Loucy (cell line): ENCODE results near the gene USB1.

Source experiments
- EZH2phosphoT487 ChIP-seq: fragments of 200-600 bp; IDR thresholded peaks from 2 replicates; pipeline ENCODE4 v1.6.1; 2018; ENCODE audit warnings: antibody characterized with exemption, mild to moderate bottlenecking, moderate library complexity, borderline replicate concordance
- TF ChIP-seq, protein P1 (sequence below): fragments of 200-600 bp; sonication (generic); conservative IDR thresholded peaks from 2 replicates; pipeline ENCODE4 v1.5.1; 2014; ENCODE audit warnings: mild to moderate bottlenecking, antibody characterized with exemption, low read length

DNA sequence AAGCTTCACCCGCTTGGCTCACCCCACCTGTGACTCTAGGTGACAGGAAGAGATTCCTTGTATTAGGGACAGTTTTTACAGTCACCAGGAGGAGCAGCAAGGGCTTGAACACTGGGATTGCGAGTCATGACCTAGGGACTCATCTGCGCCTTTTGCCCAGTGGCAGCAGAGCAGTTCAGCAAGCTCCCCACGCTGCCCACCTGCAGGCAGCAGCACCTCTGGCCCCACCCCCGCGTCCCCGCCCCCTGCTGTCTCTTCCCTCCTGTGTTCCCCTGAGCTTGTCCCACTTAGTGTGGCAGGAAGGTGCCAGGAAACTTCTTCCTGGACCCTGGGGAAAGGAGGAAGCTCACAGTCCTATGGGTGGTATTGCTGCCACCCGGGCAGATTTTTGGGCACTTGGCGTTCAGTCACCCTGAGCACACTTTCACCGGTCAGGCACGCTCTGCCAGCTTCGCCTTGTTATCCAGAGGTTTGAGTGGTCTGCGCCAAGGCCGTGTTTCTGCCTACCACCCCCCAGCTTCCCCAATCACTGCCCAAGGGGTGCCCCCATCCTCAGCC, 33.0 kb downstream of the USB1 start:
- TF ChIP-seq, protein P1, sequence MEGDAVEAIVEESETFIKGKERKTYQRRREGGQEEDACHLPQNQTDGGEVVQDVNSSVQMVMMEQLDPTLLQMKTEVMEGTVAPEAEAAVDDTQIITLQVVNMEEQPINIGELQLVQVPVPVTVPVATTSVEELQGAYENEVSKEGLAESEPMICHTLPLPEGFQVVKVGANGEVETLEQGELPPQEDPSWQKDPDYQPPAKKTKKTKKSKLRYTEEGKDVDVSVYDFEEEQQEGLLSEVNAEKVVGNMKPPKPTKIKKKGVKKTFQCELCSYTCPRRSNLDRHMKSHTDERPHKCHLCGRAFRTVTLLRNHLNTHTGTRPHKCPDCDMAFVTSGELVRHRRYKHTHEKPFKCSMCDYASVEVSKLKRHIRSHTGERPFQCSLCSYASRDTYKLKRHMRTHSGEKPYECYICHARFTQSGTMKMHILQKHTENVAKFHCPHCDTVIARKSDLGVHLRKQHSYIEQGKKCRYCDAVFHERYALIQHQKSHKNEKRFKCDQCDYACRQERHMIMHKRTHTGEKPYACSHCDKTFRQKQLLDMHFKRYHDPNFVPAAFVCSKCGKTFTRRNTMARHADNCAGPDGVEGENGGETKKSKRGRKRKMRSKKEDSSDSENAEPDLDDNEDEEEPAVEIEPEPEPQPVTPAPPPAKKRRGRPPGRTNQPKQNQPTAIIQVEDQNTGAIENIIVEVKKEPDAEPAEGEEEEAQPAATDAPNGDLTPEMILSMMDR: no peak
- TF ChIP-seq EZH2phosphoT487: no peak
